ENCODE results near the gene ATAD3C.

DNA sequence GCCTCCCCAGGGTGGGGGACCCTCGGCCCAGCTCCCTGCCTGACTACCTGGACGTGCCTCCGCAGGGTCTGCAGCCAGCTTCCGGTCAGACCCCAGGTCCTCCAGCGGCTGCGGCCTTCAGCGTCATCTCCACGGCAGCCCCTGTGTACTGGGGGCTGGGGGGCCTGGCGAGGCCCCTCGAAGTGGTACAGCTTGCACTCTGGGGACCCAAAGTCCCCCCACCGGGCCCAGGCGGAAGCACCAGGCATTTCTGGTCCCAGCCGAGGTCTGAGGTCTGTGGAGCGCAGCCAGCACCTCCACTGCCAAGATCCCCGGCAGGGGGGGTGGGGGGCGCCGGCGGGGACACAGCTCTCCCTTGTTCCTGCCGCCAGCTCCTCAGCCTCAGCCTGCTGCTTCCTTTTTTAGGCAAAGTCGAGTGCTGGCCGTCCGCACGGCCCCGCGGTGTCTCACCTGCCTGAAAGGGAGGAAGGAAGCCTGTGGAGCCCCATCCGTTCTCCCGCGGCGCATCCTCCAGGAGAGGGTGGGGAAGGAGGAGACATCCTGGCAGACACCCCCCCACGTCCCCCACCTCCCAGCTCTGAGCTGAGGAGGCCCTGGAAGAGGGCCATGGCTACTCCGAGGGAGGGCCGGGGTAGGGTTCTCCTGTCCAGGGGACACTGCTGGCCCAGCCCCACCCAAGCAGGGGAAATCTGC, 15.2 kb upstream of the ATAD3C start:
- TF ChIP-seq, protein P1, sequence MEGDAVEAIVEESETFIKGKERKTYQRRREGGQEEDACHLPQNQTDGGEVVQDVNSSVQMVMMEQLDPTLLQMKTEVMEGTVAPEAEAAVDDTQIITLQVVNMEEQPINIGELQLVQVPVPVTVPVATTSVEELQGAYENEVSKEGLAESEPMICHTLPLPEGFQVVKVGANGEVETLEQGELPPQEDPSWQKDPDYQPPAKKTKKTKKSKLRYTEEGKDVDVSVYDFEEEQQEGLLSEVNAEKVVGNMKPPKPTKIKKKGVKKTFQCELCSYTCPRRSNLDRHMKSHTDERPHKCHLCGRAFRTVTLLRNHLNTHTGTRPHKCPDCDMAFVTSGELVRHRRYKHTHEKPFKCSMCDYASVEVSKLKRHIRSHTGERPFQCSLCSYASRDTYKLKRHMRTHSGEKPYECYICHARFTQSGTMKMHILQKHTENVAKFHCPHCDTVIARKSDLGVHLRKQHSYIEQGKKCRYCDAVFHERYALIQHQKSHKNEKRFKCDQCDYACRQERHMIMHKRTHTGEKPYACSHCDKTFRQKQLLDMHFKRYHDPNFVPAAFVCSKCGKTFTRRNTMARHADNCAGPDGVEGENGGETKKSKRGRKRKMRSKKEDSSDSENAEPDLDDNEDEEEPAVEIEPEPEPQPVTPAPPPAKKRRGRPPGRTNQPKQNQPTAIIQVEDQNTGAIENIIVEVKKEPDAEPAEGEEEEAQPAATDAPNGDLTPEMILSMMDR (conservative IDR thresholded peaks at IDR 0.05; ENCODE audit: low read depth, low read length): no peak
- no peak for TF ChIP-seq EZH2 (IDR thresholded peaks at IDR 0.05; ENCODE audit: low read length, unreplicated experiment)

Data from PC-3 (cell line).